Daoy (cell line): Measurements from ENCODE around the gene PLPP2. TPM values are rescaled to one million over a fixed set of nuclear protein-coding genes. Genes with fewer than 3 reads are reported as not detected.

Experiments
- DNase-seq: peaks from one replicate; pipeline ENCODE4 v3.0.0-alpha.2; 2015; ENCODE audit warnings: low read depth
- total RNA-seq: library from RNA; depleted of rRNA; stranded (reverse); fragments of >200 nt; shearing (Covaris generic); gene quantifications from 2 replicates; pipeline ENCODE4 v1.2.3, GENCODE V29; 2014

Gene PLPP2
- total RNA-seq, 1 experiment from 2014 or later, result 42.7 TPM

- DNase-seq, result no peak
These were observed 24.6 kb upstream of the PLPP2 start for GRCh38 chr19:315811-316210.

DNA sequence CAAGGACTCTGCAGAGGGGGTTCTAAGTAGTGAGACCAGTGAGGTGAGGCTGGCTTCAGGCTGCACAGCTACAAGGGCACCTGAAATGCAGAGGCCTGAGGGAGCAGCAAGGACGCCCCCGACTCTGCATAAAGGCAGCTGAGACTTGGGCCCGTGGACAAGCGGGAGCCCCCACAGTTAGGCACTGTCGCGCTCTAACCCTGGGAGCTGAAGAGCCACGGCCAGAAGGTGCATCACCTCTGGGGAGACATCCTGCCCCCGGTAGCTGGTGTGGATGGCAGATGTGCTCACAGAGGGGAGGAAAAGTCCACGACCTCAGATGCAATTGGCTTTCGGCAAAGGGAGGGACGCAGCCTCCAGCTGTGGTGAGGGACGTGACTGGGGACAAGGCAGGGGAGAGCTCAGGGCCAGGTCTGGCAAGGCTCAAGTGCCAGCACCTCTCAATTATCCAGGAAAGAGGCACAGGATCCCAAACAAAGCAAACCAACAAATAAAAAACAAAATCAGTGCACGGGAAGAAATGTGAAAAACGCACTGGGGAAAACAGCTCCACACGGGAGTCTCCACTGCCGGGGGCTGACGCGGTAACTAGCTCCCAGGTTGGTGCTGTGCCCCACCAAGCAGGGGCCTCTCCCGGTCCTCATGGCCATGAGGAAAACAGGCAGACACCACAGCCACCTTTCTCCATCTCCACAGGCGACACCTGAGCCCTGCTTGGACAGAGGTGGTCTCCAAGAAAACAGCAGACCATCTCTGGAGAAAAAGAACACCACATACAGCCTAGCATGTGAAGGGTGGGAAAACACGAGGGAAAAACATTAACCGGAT lies 23.0 kb upstream of the PLPP2 start:
- no peak for DNase-seq

- no peak for DNase-seq
These were observed 22.2 kb upstream of the PLPP2 start for GRCh38 chr19:313169-313987.

GRCh38 chr19:311813-312261 lies 20.6 kb upstream of the PLPP2 start:
- no peak for DNase-seq

DNA sequence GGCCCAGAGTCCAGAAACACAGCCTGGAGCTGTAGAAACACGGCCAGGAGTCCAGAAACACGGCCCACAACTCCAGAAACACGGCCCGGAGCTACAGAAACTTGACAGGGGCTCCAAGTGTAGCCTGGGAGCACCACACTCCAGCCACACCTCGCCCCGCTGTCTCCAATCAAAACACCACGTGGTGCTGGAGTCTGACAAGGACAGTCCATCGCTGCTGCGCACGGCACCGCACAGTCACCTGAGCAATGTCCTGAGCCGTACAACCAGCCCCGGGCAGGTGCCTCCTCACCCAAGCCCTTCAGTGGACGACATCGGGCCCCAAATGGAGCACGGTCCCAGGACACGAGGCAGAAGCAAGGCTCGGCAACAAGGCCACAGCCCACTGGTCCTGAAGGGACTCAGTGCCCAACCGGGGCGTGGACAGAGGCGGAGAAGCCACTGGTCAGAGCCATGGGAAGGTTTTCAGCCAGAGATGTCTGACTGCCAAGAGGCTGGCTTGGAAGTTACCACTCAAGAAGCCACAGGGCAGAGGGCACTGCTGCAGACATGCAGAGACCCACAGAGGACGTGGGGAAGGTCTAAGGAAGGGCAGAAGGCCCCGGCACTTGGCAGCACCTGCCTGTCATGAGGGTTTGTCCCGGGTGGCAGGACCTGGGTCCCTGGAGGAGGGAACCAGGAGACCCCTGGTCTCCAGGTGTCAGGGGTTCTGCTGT lies 19.7 kb upstream of the PLPP2 start:
- DNase-seq, result no peak

DNA sequence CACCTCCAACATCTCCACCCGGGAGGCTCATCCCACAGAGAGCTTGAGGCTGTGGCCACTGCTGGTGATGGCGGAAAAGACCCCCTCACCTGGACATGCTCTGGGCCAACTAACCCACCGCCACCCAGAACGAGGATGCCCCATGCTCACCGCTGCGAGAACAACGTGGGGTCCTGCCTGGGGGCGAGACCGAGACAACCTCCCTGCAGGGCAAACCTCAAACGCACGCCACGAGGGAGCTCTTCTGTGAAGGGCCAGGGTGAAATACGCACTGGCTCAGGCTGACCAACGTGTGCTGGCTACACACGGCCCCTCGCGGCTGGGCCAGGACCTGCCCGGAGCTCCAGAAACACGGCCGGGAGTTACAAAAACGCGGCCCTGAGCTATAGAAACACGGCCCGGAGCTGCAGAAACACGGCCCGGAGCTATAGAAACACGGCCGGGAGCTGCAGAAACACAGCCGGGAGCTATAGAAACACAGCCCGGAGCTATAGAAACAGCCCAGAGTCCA lies 19.0 kb upstream of the PLPP2 start:
- DNase-seq, result no peak

DNA sequence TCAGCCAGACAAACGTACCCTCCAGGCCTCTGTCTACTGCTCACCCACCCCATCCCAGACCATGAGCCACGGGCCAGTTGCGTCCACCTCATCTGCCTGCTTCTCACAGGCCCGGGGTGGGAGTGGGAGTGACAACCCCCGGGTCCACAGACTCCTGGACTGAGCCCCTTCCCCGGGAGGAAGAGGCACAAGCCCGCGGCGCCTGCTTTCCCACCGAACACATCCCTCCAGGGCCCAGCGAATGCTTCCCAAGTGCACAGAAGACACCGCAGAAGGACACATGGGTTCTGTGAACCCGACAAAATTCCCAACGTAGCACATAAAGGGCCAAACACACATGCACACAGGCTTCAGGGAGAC lies 18.0 kb upstream of the PLPP2 start:
- DNase-seq, result no peak

GRCh38 chr19:308471-309205 lies 17.4 kb upstream of the PLPP2 start:
- DNase-seq, result no peak

DNA sequence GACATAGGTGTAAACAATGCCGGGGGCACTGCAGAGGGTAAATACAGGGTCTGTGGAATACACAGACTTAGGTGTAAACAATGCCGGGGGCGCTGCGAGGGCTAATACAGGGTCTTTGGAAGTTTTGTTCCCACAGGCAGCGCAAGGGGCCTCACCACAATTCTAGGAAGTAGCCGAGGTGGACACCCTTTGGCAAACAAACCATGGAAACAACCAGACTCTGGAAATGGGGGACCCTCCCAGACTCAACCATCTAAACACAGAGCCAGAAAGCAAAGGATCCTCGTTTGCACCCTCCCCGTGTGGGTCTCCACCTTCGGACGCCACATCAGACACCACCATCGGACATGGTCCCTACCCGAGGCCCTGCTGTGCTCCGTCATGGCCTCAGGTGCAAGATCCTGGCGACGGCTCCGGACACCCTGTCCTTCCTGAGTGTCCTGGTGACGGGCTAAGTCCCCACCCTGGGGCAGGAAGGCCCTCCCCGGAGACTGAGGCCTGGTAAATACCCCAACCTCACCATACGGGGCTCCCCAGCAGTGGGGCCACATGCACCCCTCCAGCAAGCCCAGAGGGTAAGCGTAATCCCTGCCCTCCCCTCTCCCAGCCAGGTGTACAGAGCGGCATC lies 16.7 kb upstream of the PLPP2 start:
- DNase-seq, result no peak

DNA sequence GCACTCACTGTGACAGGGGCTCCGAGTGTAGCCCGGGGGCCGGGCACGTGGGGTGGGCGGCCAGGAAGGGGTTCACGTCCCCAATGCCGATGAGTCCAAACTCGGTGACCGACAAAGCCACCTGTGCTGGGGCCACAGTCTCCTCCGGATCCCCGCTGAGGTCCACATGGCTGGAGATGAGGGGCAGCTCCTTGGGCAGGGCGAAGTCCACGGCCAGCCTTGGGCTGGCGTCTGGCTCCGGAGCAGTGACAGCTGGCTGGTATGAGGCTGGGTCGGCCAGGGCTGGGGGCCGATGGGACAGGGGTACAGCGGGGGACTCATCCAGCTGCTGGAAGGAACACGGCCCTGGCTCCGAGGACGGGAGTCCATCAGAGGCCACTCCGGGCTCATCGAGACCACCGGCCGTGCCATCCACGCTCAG lies 15.9 kb upstream of the PLPP2 start:
- DNase-seq, result no peak

DNA sequence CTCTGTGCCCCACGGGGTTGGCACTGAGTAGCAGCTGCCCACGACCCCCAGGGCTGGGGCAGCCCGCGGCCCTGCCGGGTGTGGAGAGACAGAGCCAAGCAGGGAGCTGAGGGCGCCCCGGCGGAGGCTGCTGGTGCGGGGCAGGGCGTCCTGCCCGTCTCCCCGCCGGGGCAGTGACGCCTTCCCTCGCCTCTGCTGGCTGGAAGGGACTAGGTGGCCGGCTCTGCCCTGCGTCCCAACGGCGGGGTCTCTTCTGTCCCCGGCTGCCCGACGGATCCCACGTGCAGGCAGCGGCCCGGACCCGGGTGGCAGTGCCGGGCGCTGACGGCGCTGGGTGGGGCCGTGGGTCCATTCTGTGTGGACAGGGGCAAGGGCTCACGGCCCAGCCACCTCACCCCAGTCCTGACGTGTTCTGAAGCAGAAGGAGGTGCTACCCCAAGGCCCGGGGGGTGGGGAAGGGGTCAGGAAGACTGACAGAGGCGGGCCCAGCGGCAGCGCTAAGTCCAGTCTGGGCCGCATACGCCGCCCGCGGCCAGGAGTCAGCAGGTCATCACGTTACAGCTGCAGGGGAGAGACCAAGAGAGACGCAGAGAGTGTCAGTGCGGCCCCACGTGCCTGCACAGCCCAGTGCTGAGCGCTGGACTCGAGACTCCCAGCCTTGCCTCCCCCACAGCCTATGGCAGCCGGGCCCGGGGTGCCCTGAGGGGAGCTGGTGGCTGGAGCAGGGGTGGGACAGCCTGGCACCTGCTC lies 15.1 kb upstream of the PLPP2 start:
- DNase-seq, result no peak

- no peak for DNase-seq
These were observed 14.3 kb upstream of the PLPP2 start for GRCh38 chr19:305240-306150.

DNA sequence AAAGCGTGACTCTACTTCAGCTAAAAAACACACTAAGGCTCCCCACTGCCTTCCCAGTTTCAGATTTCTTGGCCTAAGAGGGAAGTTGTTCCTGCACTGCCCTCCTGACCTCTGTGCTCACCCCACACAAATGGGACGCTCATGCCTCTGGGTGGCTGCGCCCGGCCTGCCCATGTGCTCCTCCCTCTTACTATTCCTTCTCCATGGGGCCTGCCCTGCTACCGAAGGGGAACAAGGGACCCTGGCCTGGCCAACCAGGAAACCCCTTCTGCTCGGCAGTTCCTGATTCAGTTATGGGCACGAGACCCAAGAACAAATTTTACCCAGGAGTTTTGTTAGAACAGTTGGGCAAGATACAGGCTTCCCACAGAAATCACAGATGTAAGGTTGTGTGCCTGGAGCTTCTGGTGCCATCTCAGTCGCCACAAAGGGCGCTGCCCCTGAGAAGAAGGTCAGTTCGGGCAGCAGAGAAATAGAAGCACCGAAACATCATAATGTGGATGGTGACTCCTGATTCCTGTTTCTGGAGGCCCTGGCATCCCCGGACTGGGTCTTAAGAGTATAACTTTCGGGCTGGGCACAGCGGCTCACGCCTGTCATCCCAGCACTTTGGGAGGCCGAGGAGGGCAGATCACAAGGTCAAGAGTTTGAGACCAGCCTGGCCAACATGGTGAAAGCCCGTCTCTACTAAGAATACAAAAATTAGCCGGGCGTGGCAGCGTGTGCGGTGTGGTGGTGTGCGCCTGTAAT lies 5.4 kb upstream of the PLPP2 start:
- DNase-seq, result no peak

DNA sequence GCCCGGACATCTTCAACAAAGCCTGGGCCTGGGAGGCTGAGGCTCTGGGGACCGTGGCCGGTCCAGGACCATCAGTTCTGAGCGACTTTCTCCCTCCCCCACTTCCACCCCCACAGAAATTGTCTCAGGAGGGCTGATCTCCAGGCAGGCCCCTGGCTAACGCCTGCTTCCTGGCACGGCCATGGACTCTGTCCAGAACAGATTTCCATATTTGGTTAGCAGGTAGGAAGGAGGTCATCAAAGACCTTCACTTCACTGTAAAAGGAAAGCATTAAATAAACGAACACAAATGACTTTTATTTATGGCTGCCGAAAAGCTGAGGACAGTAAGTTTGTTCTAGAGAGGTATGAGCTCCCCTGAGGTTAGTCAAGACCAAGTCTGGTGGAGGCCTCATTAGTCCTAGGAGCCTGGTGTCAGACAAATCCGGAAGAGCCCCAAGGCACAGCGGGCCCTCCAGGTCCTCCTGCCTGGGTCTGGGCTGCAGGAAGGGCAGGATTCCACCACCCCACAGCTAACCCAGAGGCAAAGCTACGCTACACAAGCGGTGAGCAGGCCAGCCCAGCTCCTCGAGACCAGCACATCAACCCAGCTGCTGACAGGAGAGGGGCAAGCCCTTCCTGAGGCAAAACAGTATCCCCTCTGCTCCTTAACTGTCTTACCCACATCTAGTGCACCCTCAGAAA lies 4.6 kb upstream of the PLPP2 start:
- no peak for DNase-seq

GRCh38 chr19:294946-295686 lies 3.9 kb upstream of the PLPP2 start:
- DNase-seq, result peak; percentile 63

- peak; percentile 50 for DNase-seq
These were observed 3.2 kb upstream of the PLPP2 start for GRCh38 chr19:294341-294945.
